GM12872 (cell line): ENCODE results near the gene RAI14.

Experiments used
- TF ChIP-seq, protein P1 (sequence below): IDR thresholded peaks from 3 replicates; pipeline ENCODE4 v1.5.1; 2011; ENCODE audit warnings: low read depth, mild to moderate bottlenecking, low read length, moderate library complexity; ENCODE audit not compliant: insufficient read depth

Gene RAI14

DNA sequence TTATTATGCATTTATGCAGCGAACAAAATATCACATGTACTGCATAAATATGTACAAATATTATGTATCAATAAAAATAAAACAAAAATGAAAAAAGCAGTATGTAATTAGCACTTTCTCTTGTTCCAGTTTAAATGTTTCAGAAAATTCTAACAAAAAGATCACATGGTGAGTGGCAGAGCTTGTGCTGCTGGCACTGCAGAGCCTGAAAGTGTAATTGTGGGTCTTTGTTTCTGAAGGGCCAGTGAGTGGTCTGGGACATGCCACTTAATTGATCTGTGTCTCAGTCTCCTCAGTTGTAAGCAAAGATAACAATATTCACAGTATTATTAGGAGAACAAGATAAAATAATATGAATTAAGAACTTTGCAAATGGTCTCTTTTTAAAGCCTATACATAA lies 39.5 kb upstream of the RAI14 start:
- TF ChIP-seq, protein P1, sequence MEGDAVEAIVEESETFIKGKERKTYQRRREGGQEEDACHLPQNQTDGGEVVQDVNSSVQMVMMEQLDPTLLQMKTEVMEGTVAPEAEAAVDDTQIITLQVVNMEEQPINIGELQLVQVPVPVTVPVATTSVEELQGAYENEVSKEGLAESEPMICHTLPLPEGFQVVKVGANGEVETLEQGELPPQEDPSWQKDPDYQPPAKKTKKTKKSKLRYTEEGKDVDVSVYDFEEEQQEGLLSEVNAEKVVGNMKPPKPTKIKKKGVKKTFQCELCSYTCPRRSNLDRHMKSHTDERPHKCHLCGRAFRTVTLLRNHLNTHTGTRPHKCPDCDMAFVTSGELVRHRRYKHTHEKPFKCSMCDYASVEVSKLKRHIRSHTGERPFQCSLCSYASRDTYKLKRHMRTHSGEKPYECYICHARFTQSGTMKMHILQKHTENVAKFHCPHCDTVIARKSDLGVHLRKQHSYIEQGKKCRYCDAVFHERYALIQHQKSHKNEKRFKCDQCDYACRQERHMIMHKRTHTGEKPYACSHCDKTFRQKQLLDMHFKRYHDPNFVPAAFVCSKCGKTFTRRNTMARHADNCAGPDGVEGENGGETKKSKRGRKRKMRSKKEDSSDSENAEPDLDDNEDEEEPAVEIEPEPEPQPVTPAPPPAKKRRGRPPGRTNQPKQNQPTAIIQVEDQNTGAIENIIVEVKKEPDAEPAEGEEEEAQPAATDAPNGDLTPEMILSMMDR = no peak

DNA sequence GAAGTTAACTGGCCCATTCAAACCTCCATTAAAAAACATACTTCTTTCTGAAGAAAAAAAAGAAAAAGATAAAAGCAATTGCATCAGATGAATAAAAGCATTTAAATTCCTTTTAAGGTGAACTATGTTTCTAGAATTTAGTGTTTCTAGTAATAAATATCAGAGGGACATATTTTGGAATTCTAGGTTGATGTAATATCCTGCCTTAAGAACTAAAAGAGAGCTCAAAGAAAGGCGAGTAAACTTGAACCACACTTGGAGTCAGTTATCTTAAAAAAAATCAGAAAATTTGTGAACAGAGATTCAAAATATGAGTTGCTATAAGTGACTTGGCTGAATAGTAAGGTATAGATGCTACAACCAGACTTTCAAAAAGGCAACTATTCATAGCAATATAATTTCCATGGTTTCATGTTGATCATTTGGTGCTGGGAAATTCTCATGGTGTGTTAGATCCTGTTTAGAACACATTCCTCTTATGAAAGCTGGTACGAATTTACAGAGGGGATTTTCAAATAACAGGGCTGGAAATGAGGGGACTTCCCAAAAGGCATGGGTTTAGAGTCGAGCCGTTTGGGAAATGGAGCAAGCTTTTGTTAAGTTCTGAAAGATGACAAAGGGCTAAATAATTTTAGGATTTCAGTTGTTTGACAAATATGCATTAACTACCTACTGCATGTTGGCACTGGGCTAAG lies 37.6 kb upstream of the RAI14 start:
- TF ChIP-seq, protein P1 = no peak

DNA sequence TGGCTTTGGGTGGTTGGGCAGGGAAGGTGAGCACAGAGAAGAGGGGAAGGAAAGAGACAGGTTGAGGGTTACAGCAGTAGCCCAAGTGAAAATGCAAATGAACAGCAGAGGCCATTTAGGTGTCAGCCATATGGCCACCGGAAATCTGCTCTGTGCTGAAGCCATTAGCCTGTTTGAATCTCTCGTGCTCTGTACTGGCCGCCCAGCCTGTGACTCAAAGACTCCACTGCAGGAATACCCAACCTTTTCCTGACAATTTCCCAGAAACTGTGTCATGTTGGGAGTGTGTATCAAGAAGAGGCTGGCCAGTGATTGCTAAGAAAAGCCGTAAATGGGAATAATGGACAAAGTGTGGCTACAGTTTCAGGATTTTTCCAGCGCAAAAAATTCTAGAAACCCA lies 35.9 kb upstream of the RAI14 start:
- TF ChIP-seq, protein P1 = no peak

DNA sequence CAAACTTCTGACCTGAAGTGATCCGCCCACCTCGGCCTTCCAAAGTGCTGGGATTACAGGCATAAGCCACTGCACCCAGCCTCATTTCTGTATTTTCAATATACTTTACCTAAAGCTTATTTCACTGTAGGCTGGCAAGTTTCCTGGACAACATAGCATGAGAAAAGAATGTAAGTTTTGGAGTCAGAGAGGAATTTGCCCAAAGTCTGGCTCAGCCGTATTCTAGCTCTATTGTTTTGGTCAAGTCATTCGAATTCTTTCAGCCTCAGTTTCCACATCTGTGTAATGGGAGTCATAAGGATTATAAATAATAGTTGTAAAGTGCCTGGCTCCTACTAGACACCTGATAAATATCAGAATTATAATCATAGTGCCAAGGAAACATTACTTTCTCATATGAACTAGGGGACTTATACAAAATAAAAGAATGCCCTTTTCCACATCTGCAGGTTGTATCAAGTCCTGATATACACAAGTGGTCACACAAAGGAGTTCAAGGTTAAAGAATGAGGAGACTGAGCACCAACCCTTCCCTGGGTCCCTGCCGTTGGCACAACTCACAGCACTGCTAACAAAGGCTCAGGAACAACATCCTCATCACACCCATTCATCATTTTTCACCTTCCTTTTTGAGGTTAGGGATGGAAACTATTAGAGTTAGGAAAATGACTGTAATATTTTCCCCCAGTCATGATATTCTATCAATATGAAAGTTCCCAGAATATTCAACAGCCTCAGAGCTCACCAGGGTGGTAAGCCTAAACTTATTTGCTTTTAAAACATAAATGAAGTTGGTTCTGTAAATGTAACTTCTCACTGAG lies 34.6 kb upstream of the RAI14 start:
- TF ChIP-seq, protein P1 = no peak

DNA sequence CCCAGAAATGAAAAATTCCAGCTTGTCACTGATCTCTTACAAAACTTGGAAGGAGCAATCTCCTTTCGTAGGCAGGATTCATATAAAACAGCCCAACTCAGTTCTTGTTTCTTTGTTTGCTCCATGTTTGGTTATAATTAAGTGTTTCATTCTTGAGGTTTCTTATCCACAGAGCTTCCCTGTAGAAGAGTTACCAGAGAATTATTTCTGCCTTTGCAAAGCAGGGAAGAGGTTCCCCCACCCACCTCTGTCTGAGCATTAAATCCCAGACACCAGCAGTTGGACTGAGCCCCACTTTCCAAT lies 34.1 kb upstream of the RAI14 start:
- TF ChIP-seq, protein P1 = no peak

DNA sequence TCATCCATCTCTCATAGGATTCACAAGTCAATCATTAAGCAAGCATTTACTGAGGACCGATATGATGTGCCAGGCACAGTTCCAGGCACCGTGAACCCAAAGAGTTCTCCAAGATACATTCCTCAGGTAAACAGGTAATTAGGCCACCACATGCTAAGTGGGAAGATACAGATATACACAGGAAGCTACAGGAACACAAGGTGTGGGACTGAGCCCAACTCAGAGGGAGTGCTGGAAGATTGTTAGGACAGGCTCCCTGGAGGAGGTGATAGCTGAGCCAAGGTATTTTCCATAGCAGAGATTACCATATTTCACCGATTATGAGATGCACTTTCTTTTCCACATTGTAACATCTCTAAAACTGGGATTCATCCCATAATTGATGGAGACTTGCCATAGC lies 31.4 kb upstream of the RAI14 start:
- TF ChIP-seq, protein P1 = no peak

DNA sequence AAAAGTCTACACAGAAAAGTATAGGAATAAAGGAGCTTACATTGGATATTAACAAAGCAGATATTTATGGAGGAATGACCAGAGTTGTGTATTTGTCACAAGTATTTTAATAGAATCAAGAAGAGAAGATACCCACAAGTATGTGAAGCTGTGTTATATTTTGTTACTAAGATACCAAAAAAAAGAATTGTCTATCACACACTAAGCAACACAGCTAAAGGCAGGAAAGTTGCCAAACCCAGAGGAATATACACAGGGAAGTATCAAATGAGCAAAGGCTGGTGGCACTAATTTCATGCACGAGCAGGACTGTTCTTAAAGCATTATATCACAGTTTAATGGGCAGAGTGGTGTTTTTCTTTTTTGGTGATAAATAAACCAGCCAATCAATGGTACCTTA lies 30.9 kb upstream of the RAI14 start:
- TF ChIP-seq, protein P1 = no peak
